Measurements from ENCODE around the gene FAM72B. TPM values are rescaled to one million over a fixed set of nuclear protein-coding genes. Genes with fewer than 3 reads are reported as not detected.
"Not testable (repeated sequence)": the region's sequence is repeated elsewhere in the genome, so short reads cannot be mapped to it uniquely, and the experiment has no call there.

The FAM72B gene
- total RNA-seq, 1 experiment from 2014 or later: 16.4 TPM

GRCh38 chr1:121187914-121188313 is 3.8 kb upstream of the FAM72B start:
- H3K9me3 ChIP-seq (ENCODE audit: low read depth, low read length, poor library complexity, severe bottlenecking); CTCF ChIA-PET; DNase-seq (ENCODE audit: low spot score); POLR2A ChIA-PET (ENCODE audit: low non-redundant PET); BruUV-seq (replicated peaks); H3K27ac ChIP-seq (ENCODE audit: low read depth, low read length, poor library complexity, severe bottlenecking); H3K4me1 ChIP-seq (ENCODE audit: insufficient read depth, low read length, poor library complexity, severe bottlenecking); H3K27me3 ChIP-seq (replicated peaks; ENCODE audit: insufficient read depth, low read depth, low read length, poor library complexity); intact Hi-C loops (cut with micrococcal nuclease; ENCODE audit: unreplicated experiment); H3K4me3 ChIP-seq (ENCODE audit: low read depth, low read length, poor library complexity, severe bottlenecking); H3K36me3 ChIP-seq (ENCODE audit: insufficient read depth, low read length, poor library complexity, severe bottlenecking): not testable (repeated sequence)

- intact Hi-C loops (cut with micrococcal nuclease; ENCODE audit: unreplicated experiment); CTCF ChIA-PET: not testable (repeated sequence)
Measured at GRCh38 chr1:121186191-121186590, 2.1 kb upstream of the FAM72B start.

GRCh38 chr1:121185140-121185708 is 1.1 kb upstream of the FAM72B start:
- H3K4me1 ChIP-seq (ENCODE audit: insufficient read depth, low read length, poor library complexity, severe bottlenecking); intact Hi-C loops (cut with micrococcal nuclease; ENCODE audit: unreplicated experiment); H3K36me3 ChIP-seq (ENCODE audit: insufficient read depth, low read length, poor library complexity, severe bottlenecking); POLR2A ChIA-PET (ENCODE audit: low non-redundant PET); DNase-seq (ENCODE audit: low spot score); BruUV-seq (replicated peaks); CTCF ChIA-PET; H3K27me3 ChIP-seq (replicated peaks; ENCODE audit: insufficient read depth, low read depth, low read length, poor library complexity); H3K9me3 ChIP-seq (ENCODE audit: low read depth, low read length, poor library complexity, severe bottlenecking): not testable (repeated sequence)
- Histone ChIP-seq H3K27ac (ENCODE audit: low read depth, low read length, poor library complexity, severe bottlenecking) (peak overlapping the region; percentile 57), H3K4me3 (ENCODE audit: low read depth, low read length, poor library complexity, severe bottlenecking) (peak overlapping the region; percentile 43)

More at GRCh38 chr1:121186191-121186590, 2.1 kb upstream of the FAM72B start:
- BruUV-seq (replicated peaks); H3K27ac ChIP-seq (ENCODE audit: low read depth, low read length, poor library complexity, severe bottlenecking); H3K9me3 ChIP-seq (ENCODE audit: low read depth, low read length, poor library complexity, severe bottlenecking); DNase-seq (ENCODE audit: low spot score); H3K36me3 ChIP-seq (ENCODE audit: insufficient read depth, low read length, poor library complexity, severe bottlenecking); H3K27me3 ChIP-seq (replicated peaks; ENCODE audit: insufficient read depth, low read depth, low read length, poor library complexity); POLR2A ChIA-PET (ENCODE audit: low non-redundant PET); H3K4me1 ChIP-seq (ENCODE audit: insufficient read depth, low read length, poor library complexity, severe bottlenecking): not testable (repeated sequence)
- peak overlapping the region; percentile 36 for H3K4me3 ChIP-seq (ENCODE audit: low read depth, low read length, poor library complexity, severe bottlenecking)

GRCh38 chr1:121183867-121184266 is 273 bp downstream of the FAM72B start:
- H3K9me3 ChIP-seq (ENCODE audit: low read depth, low read length, poor library complexity, severe bottlenecking); CTCF ChIA-PET; POLR2A ChIA-PET (ENCODE audit: low non-redundant PET); H3K4me1 ChIP-seq (ENCODE audit: insufficient read depth, low read length, poor library complexity, severe bottlenecking); intact Hi-C loops (cut with micrococcal nuclease; ENCODE audit: unreplicated experiment); H3K27ac ChIP-seq (ENCODE audit: low read depth, low read length, poor library complexity, severe bottlenecking); H3K36me3 ChIP-seq (ENCODE audit: insufficient read depth, low read length, poor library complexity, severe bottlenecking); H3K27me3 ChIP-seq (replicated peaks; ENCODE audit: insufficient read depth, low read depth, low read length, poor library complexity); BruUV-seq (replicated peaks): not testable (repeated sequence)
- DNase-seq (ENCODE audit: low spot score): peak; percentile 20
- peak overlapping the region; percentile 48 for H3K4me3 ChIP-seq (ENCODE audit: low read depth, low read length, poor library complexity, severe bottlenecking)

GRCh38 chr1:121178197-121178596 is 5.9 kb downstream of the FAM72B start:
- POLR2A ChIA-PET (ENCODE audit: low non-redundant PET); H3K27me3 ChIP-seq (replicated peaks; ENCODE audit: insufficient read depth, low read depth, low read length, poor library complexity); CTCF ChIA-PET: not testable (repeated sequence)

GRCh38 chr1:121176649-121177048 is 7.5 kb downstream of the FAM72B start:
- CTCF ChIA-PET; BruUV-seq (replicated peaks); intact Hi-C loops (cut with micrococcal nuclease; ENCODE audit: unreplicated experiment): not testable (repeated sequence)

More at GRCh38 chr1:121178197-121178596, 5.9 kb downstream of the FAM72B start:
- H3K4me3 ChIP-seq (ENCODE audit: low read depth, low read length, poor library complexity, severe bottlenecking); H3K9me3 ChIP-seq (ENCODE audit: low read depth, low read length, poor library complexity, severe bottlenecking); intact Hi-C loops (cut with micrococcal nuclease; ENCODE audit: unreplicated experiment); DNase-seq (ENCODE audit: low spot score); BruUV-seq (replicated peaks); H3K36me3 ChIP-seq (ENCODE audit: insufficient read depth, low read length, poor library complexity, severe bottlenecking); H3K4me1 ChIP-seq (ENCODE audit: insufficient read depth, low read length, poor library complexity, severe bottlenecking); H3K27ac ChIP-seq (ENCODE audit: low read depth, low read length, poor library complexity, severe bottlenecking): not testable (repeated sequence)

GRCh38 chr1:121168152-121168668 is 15.9 kb downstream of the FAM72B start:
- CTCF ChIA-PET; H3K27ac ChIP-seq (ENCODE audit: low read depth, low read length, poor library complexity, severe bottlenecking); H3K9me3 ChIP-seq (ENCODE audit: low read depth, low read length, poor library complexity, severe bottlenecking); DNase-seq (ENCODE audit: low spot score); H3K27me3 ChIP-seq (replicated peaks; ENCODE audit: insufficient read depth, low read depth, low read length, poor library complexity); H3K4me1 ChIP-seq (ENCODE audit: insufficient read depth, low read length, poor library complexity, severe bottlenecking); intact Hi-C loops (cut with micrococcal nuclease; ENCODE audit: unreplicated experiment); POLR2A ChIA-PET (ENCODE audit: low non-redundant PET); H3K36me3 ChIP-seq (ENCODE audit: insufficient read depth, low read length, poor library complexity, severe bottlenecking); H3K4me3 ChIP-seq (ENCODE audit: low read depth, low read length, poor library complexity, severe bottlenecking): not testable (repeated sequence)
- BruUV-seq (replicated peaks): TSS peak; percentile 76

More at GRCh38 chr1:121176649-121177048, 7.5 kb downstream of the FAM72B start:
- H3K27me3 ChIP-seq (replicated peaks; ENCODE audit: insufficient read depth, low read depth, low read length, poor library complexity); POLR2A ChIA-PET (ENCODE audit: low non-redundant PET); H3K36me3 ChIP-seq (ENCODE audit: insufficient read depth, low read length, poor library complexity, severe bottlenecking); H3K9me3 ChIP-seq (ENCODE audit: low read depth, low read length, poor library complexity, severe bottlenecking); DNase-seq (ENCODE audit: low spot score); H3K4me1 ChIP-seq (ENCODE audit: insufficient read depth, low read length, poor library complexity, severe bottlenecking); H3K4me3 ChIP-seq (ENCODE audit: low read depth, low read length, poor library complexity, severe bottlenecking); H3K27ac ChIP-seq (ENCODE audit: low read depth, low read length, poor library complexity, severe bottlenecking): not testable (repeated sequence)

- H3K27me3 ChIP-seq (replicated peaks; ENCODE audit: insufficient read depth, low read depth, low read length, poor library complexity); BruUV-seq (replicated peaks); intact Hi-C loops (cut with micrococcal nuclease; ENCODE audit: unreplicated experiment); DNase-seq (ENCODE audit: low spot score); POLR2A ChIA-PET (ENCODE audit: low non-redundant PET); H3K36me3 ChIP-seq (ENCODE audit: insufficient read depth, low read length, poor library complexity, severe bottlenecking); H3K9me3 ChIP-seq (ENCODE audit: low read depth, low read length, poor library complexity, severe bottlenecking); CTCF ChIA-PET; H3K4me1 ChIP-seq (ENCODE audit: insufficient read depth, low read length, poor library complexity, severe bottlenecking); H3K4me3 ChIP-seq (ENCODE audit: low read depth, low read length, poor library complexity, severe bottlenecking); H3K27ac ChIP-seq (ENCODE audit: low read depth, low read length, poor library complexity, severe bottlenecking): not testable (repeated sequence)
Measured at GRCh38 chr1:121167225-121167738, 16.9 kb downstream of the FAM72B start.
